H9 (cell line): ENCODE data around the gene ARHGAP4. TPM values are rescaled to one million over a fixed set of nuclear protein-coding genes. Genes with fewer than 3 reads are reported as not detected.

Experiments
- DNase-seq: peaks from one replicate; pipeline ENCODE4 v3.0.0-alpha.2; 2017
- H2AFZ ChIP-seq: one replicate; pipeline ENCODE4 v1.6.1; 2013; ENCODE audit warnings: mild to moderate bottlenecking, low read length, control low read depth, moderate library complexity
- H2AK5ac ChIP-seq: 2 replicates; pipeline ENCODE4 v1.6.1; 2013; ENCODE audit warnings: low read length, control low read depth, mixed read lengths; ENCODE audit not compliant: insufficient read length
- H2BK120ac ChIP-seq: one replicate; pipeline ENCODE4 v1.6.1; 2013; ENCODE audit warnings: low read depth, mild to moderate bottlenecking, low read length, control low read depth, inconsistent platforms; ENCODE audit not compliant: poor library complexity, severe bottlenecking
- H2BK12ac ChIP-seq: 2 replicates; pipeline ENCODE4 v1.6.1; 2013; ENCODE audit warnings: low read length, control low read depth, mixed read lengths, low read depth; ENCODE audit not compliant: insufficient read length
- H2BK15ac ChIP-seq: 2 replicates; pipeline ENCODE4 v1.6.1; 2013; ENCODE audit warnings: low read depth, low read length, control low read depth
- H2BK20ac ChIP-seq: one replicate; pipeline ENCODE4 v1.6.1; 2013; ENCODE audit warnings: low read depth, mild to moderate bottlenecking, low read length, control low read depth, inconsistent platforms; ENCODE audit not compliant: poor library complexity, severe bottlenecking
- H2BK5ac ChIP-seq: 2 replicates; pipeline ENCODE4 v1.6.1; 2013; ENCODE audit warnings: low read length, control low read depth, mixed read lengths; ENCODE audit not compliant: insufficient read length
- H3K14ac ChIP-seq: 2 replicates; pipeline ENCODE4 v1.6.1; 2013; ENCODE audit warnings: low read length, control low read depth; ENCODE audit not compliant: insufficient read depth
- H3K18ac ChIP-seq: 2 replicates; pipeline ENCODE4 v1.6.1; 2013; ENCODE audit warnings: low read depth, mild to moderate bottlenecking, mixed read lengths, low read length, control low read depth; ENCODE audit not compliant: insufficient read length
- H3K23ac ChIP-seq: 2 replicates; pipeline ENCODE4 v1.6.1; 2013; ENCODE audit warnings: low read length, control low read depth, mixed read lengths, low read depth; ENCODE audit not compliant: insufficient read length
- H3K23me2 ChIP-seq: 2 replicates; pipeline ENCODE4 v1.6.1; 2013; ENCODE audit warnings: low read depth, mild to moderate bottlenecking, mixed read lengths, low read length, control low read depth; ENCODE audit not compliant: insufficient read length, poor library complexity, severe bottlenecking
- H3K27ac ChIP-seq: 2 replicates; pipeline ENCODE4 v1.5.1; 2013; ENCODE audit warnings: low read length, control low read depth, mixed read lengths, low read depth; ENCODE audit not compliant: insufficient read length
- H3K27me3 ChIP-seq: 2 replicates; pipeline ENCODE4 v1.6.1; 2013; ENCODE audit warnings: low read length, control low read depth, inconsistent platforms; ENCODE audit not compliant: insufficient read depth
- H3K4ac ChIP-seq: 2 replicates; pipeline ENCODE4 v1.6.1; 2013; ENCODE audit warnings: low read depth, mild to moderate bottlenecking, control low read depth, inconsistent platforms, low read length, moderate library complexity
- H3K4me1 ChIP-seq: 2 replicates; pipeline ENCODE4 v1.6.1; 2013; ENCODE audit warnings: low read length, control low read depth, inconsistent platforms; ENCODE audit not compliant: insufficient read depth
- H3K4me2 ChIP-seq: 2 replicates; pipeline ENCODE4 v1.6.1; 2013; ENCODE audit warnings: low read length, control low read depth, mixed read lengths; ENCODE audit not compliant: insufficient read length, insufficient read depth
- H3K56ac ChIP-seq: 2 replicates; pipeline ENCODE4 v1.6.1; 2013; ENCODE audit warnings: low read depth, mild to moderate bottlenecking, mixed read lengths, low read length, control low read depth; ENCODE audit not compliant: insufficient read length
- H3K79me1 ChIP-seq: 2 replicates; pipeline ENCODE4 v1.6.1; 2013; ENCODE audit warnings: low read depth, mild to moderate bottlenecking, moderate library complexity, low read length, control low read depth, inconsistent platforms; ENCODE audit not compliant: insufficient read depth, poor library complexity, severe bottlenecking
- H3K79me2 ChIP-seq: 2 replicates; pipeline ENCODE4 v1.6.1; 2013; ENCODE audit warnings: low read length, control low read depth, inconsistent platforms; ENCODE audit not compliant: insufficient read depth
- H3K9ac ChIP-seq: 2 replicates; pipeline ENCODE4 v1.6.1; 2013; ENCODE audit warnings: low read length, control low read depth, mixed read lengths; ENCODE audit not compliant: insufficient read length; ENCODE audit errors: extremely low read depth
- H3K9me3 ChIP-seq: one replicate; pipeline ENCODE4 v1.6.1; 2013; ENCODE audit warnings: low read depth, low read length, inconsistent platforms; ENCODE audit not compliant: control insufficient read depth
- H3T11ph ChIP-seq: one replicate; pipeline ENCODE4 v1.6.1; 2013; ENCODE audit warnings: mild to moderate bottlenecking, low read length, control low read depth, inconsistent platforms
- H4K20me1 ChIP-seq: one replicate; pipeline ENCODE4 v1.6.1; 2013; ENCODE audit not compliant: control insufficient read depth, insufficient read length, insufficient read depth
- H4K5ac ChIP-seq: 2 replicates; pipeline ENCODE4 v1.6.1; 2013; ENCODE audit warnings: low read depth, mild to moderate bottlenecking, mixed read lengths, low read length, control low read depth; ENCODE audit not compliant: insufficient read length
- H4K8ac ChIP-seq: replicated peaks from 2 replicates; pipeline ENCODE4 v1.6.1; 2013; ENCODE audit warnings: low read length, control low read depth, mixed read lengths, low read depth; ENCODE audit not compliant: insufficient read length
- H4K91ac ChIP-seq: 2 replicates; pipeline ENCODE4 v1.6.1; 2013; ENCODE audit warnings: low read depth, mild to moderate bottlenecking, moderate library complexity, mixed read lengths, low read length, control low read depth; ENCODE audit not compliant: insufficient read length
- H3K27ac Mint-ChIP-seq, 3 experiments: 2 replicates in 2 of 3; 3 replicates in 1 of 3; pipeline ENCODE4 v1.8.0; 2020 to 2021; ENCODE audit warnings: mixed read lengths in 3 of 3, mild to moderate bottlenecking in 1 of 3, moderate library complexity in 1 of 3
- H3K27me3 Mint-ChIP-seq: 2 replicates; pipeline ENCODE4 v1.8.0; 2021; ENCODE audit warnings: low read depth, mild to moderate bottlenecking, moderate library complexity, mixed read lengths
- H3K36me3 Mint-ChIP-seq, 3 experiments: 2 replicates in 2 of 3; 3 replicates in 1 of 3; pipeline ENCODE4 v1.8.0; 2020 to 2021; ENCODE audit warnings: low read depth in 3 of 3, mixed read lengths in 3 of 3; ENCODE audit not compliant: insufficient read depth in 1 of 3
- H3K4me1 Mint-ChIP-seq, 2 experiments: 2 replicates each; pipeline ENCODE4 v1.8.0; 2020; ENCODE audit warnings: mixed read lengths in 2 of 2
- H3K4me3 Mint-ChIP-seq, 2 experiments: 2 replicates in 1 of 2; 3 replicates in 1 of 2; pipeline ENCODE4 v1.8.0; 2020 to 2021; ENCODE audit warnings: mild to moderate bottlenecking in 2 of 2, mixed read lengths in 2 of 2, moderate library complexity in 1 of 2
- H3K9me3 Mint-ChIP-seq, 2 experiments: 2 replicates in 1 of 2; 3 replicates in 1 of 2; pipeline ENCODE4 v1.8.0; 2020; ENCODE audit warnings: mild to moderate bottlenecking in 2 of 2, mixed read lengths in 2 of 2, moderate library complexity in 1 of 2
- CTCF ChIP-seq: fragments of 200-600 bp; sonication (generic); conservative IDR thresholded peaks from 3 replicates; pipeline ENCODE4 v1.8.0; 2021; ENCODE audit warnings: antibody characterized with exemption, mild to moderate bottlenecking
- WGBS: extraction: QIAGEN DNeasy Blood & Tissue Kit; methylation state at CpG from one replicate; pipeline ENCODE4 v1.1.7; 2013; ENCODE audit warnings: missing lambda C conversion rate, low lambda C conversion rate, mixed read lengths; ENCODE audit not compliant: insufficient read length; ENCODE audit errors: extremely low coverage; 5-methylcytosine and 5-hydroxymethylcytosine counted together
- total RNA-seq: library from RNA; stranded (reverse); gene quantifications from 2 replicates; pipeline ENCODE4 v1.2.1, GENCODE V29; 2021

ARHGAP4 gene
- total RNA-seq, 1 experiment from 2014 or later = 37.8 TPM

DNA sequence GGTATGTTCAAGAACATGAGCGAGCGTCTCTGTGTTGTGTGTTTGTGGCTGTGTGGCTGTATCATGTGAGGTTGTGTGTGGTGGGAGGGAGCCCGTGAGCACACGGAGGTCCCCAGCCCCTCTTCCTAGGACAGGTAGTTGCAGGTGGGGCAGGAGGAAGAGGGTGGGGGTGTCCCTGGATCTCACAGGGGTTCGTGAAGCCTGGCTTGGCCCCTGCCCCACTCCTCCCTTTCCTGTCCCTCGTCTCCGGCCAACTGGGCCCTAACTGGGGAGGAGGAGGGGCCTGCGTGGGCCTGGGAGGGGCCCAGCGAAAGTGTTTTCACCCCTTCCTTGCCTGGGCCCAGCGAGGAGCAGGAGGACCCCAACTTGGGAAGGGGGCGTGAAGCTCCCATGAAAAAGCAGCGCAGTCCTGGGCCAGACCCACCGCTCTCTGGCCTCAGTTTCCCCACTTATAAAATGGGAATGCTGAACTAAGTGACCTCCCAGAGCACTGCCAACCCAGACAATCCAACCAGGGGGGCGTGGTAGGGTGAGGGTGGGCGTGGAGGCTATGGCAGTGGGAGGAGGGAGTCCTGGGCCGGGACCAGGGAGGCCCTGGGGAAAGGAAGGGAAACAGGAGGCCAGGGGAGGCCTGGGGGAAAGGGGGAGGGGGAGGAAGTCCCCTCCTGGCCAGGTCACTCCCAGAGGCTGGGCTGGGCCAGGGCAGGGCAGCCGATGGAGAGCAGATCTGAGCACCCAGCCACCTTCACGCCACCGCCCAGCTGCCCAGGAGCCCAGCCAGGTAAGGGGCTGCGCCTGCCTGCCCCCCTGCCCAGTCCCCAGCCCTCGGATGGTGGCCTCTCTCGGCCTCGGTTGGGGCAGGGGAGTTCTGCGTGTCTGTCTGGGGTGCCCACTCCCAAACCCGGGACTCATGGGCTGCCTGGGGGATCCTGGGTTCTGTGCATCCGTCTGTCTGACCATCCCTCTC is 21.8 kb downstream of the ARHGAP4 start, which contains the start of gene AVPR2:
Gene AVPR2 (plus strand): TSS at position 683 of the 967 bp plus-strand sequence. CDS start 473 bp downstream, outside the sequence.
- H2BK20ac ChIP-seq = no peak within 1 kb of the TSS
- H4K20me1 ChIP-seq = no peaks in the 10 kb centered on the region
- no peaks in the 10 kb centered on the region; the same call in 1 of the 2 replicates for H3K27me3 Mint-ChIP-seq
- no peak within 1 kb of the TSS for H3K27ac ChIP-seq
- no peak within 1 kb of the TSS for H3K56ac ChIP-seq
- H2BK12ac ChIP-seq = no peak within 1 kb of the TSS
- H2BK15ac ChIP-seq = no peak within 1 kb of the TSS
- no peak within 1 kb of the TSS; a peak in 1 of 5 replicates for H3K4me3 Mint-ChIP-seq
- H3K14ac ChIP-seq = 0 out of 2 replicates have a peak within 1 kb of the TSS, but pooled peaks have one; percentile 6
- H3K27me3 ChIP-seq = no peaks in the 10 kb centered on the region
- H3T11ph ChIP-seq = no peak within 1 kb of the TSS
- no peak within 1 kb of the TSS for H3K9ac ChIP-seq
- DNase-seq = peak; percentile 44
- H4K5ac ChIP-seq = no peak within 1 kb of the TSS
- H3K27ac Mint-ChIP-seq = no peak within 1 kb of the TSS; a peak in 1 of 7 replicates
- peaks cover 61 to 67% of the 10 kb centered on the region in 2 experiments for H3K9me3 Mint-ChIP-seq
- no peaks in the 10 kb centered on the region for H3K79me2 ChIP-seq
- H2BK120ac ChIP-seq = no peak within 1 kb of the TSS
- no peaks in the 10 kb centered on the region for H3K79me1 ChIP-seq
- no peak within 1 kb of the TSS for H2BK5ac ChIP-seq
- H3K4me1 ChIP-seq = no peaks in the 10 kb centered on the region
- H2AFZ ChIP-seq = no peak within 1 kb of the TSS
- H3K23ac ChIP-seq = no peak within 1 kb of the TSS
- peak within 1 kb of the TSS; percentile 77 for H3K18ac ChIP-seq
- no peak within 1 kb of the TSS for H3K4me2 ChIP-seq
- H3K36me3 Mint-ChIP-seq = peaks cover 4 to 18% (median 4%) of the 10 kb centered on the region in 3 experiments; a peak in 5 of 7 replicates
- no CpG with 5 or more reads among the region's 26 CpGs for WGBS
- H4K8ac ChIP-seq = no peak within 1 kb of the TSS
- no peak for TF ChIP-seq CTCF
- H3K23me2 ChIP-seq = no peaks in the 10 kb centered on the region
- H3K9me3 ChIP-seq = peaks cover 11% of the 10 kb centered on the region
- peaks cover 5 to 24% of the 10 kb centered on the region in 2 experiments for H3K4me1 Mint-ChIP-seq
- H4K91ac ChIP-seq = no peak within 1 kb of the TSS
- no peak within 1 kb of the TSS for H2AK5ac ChIP-seq
- H3K4ac ChIP-seq = no peak within 1 kb of the TSS
